Effector memory CD8-positive, alpha-beta T cell (primary cell): ENCODE data around the gene ZNF526.
A peak's percentile ranks its signal among the peaks of the same experiment; 100 is the strongest.

ENCODE experiments used
- ATAC-seq: fragments of 150-1000 bp; cut with Tn5 transposase; replicated peaks from 2 replicates; pipeline ENCODE4 v1.10.0; 2021; ENCODE audit warnings: mild to moderate bottlenecking, moderate library complexity
- DNase-seq, 3 experiments: peaks; one replicate each; pipeline ENCODE4 v3.0.0; 2021
- H3K27ac Mint-ChIP-seq, 2 donors: one replicate each; pipeline ENCODE4 v1.8.0; 2022; ENCODE audit warnings: mild to moderate bottlenecking in 2 of 2, mixed read lengths in 2 of 2, moderate library complexity in 2 of 2
- H3K27me3 Mint-ChIP-seq, 2 donors: one replicate each; pipeline ENCODE4 v1.8.0; 2022; ENCODE audit warnings: mixed read lengths in 2 of 2
- H3K36me3 Mint-ChIP-seq: one replicate; pipeline ENCODE4 v1.8.0; 2022; ENCODE audit warnings: mild to moderate bottlenecking, moderate library complexity, mixed read lengths; ENCODE audit not compliant: insufficient read depth
- H3K4me1 Mint-ChIP-seq, 2 donors: one replicate each; pipeline ENCODE4 v1.8.0; 2022; ENCODE audit warnings: low read depth in 2 of 2, mixed read lengths in 2 of 2
- H3K4me3 Mint-ChIP-seq, 2 donors: one replicate each; pipeline ENCODE4 v1.8.0; 2022; ENCODE audit warnings: mild to moderate bottlenecking in 2 of 2, mixed read lengths in 2 of 2, moderate library complexity in 2 of 2
- H3K9me3 Mint-ChIP-seq, 2 donors: one replicate each; pipeline ENCODE4 v1.8.0; 2022; ENCODE audit warnings: mixed read lengths in 2 of 2

ZNF526 gene

GRCh38 chr19:42271861-42272534 is 51.9 kb downstream of the ZNF526 start:
- no peak overlapping the region for H3K27ac Mint-ChIP-seq
- peaks cover 34 to 42% of the 10 kb centered on the region in 2 donors for H3K4me1 Mint-ChIP-seq
- H3K27me3 Mint-ChIP-seq: no peaks in the 10 kb centered on the region
- DNase-seq: no peak
- ATAC-seq: no peak
- no peak overlapping the region for H3K4me3 Mint-ChIP-seq
- no peaks in the 10 kb centered on the region for H3K9me3 Mint-ChIP-seq
- peaks cover 34% of the 10 kb centered on the region for H3K36me3 Mint-ChIP-seq

- Mint-ChIP-seq H3K9me3 (no peaks in the 10 kb centered on the region), H3K27me3 (no peaks in the 10 kb centered on the region), H3K36me3 (peaks cover 38% of the 10 kb centered on the region), H3K4me3 (no peak overlapping the region), H3K4me1 (peaks cover 33 to 40% of the 10 kb centered on the region in 2 donors), H3K27ac (no peak overlapping the region)
- ATAC-seq: no peak
- no peak for DNase-seq
These were observed 52.4 kb downstream of the ZNF526 start for GRCh38 chr19:42272535-42272897.

- ATAC-seq: no peak
- Mint-ChIP-seq H3K27me3 (no peaks in the 10 kb centered on the region), H3K36me3 (peaks cover 38% of the 10 kb centered on the region), H3K4me3 (no peak overlapping the region), H3K9me3 (no peaks in the 10 kb centered on the region), H3K4me1 (peaks cover 28 to 37% of the 10 kb centered on the region in 2 donors), H3K27ac (peak overlapping the region in 1 of 2 donors; percentile 53)
- DNase-seq: no peak
These were observed 52.9 kb downstream of the ZNF526 start for GRCh38 chr19:42272989-42273406.

GRCh38 chr19:42273407-42274064 is 53.4 kb downstream of the ZNF526 start:
- H3K27ac Mint-ChIP-seq: peak overlapping the region in 1 of 2 donors; percentile 53
- peaks cover 40% of the 10 kb centered on the region for H3K36me3 Mint-ChIP-seq
- H3K27me3 Mint-ChIP-seq: no peaks in the 10 kb centered on the region
- ATAC-seq (no peak), DNase-seq (no peak)
- H3K4me1 Mint-ChIP-seq: peaks cover 32 to 41% of the 10 kb centered on the region in 2 donors
- no peaks in the 10 kb centered on the region for H3K9me3 Mint-ChIP-seq
- peak overlapping the region in 1 of 2 donors; percentile 13 for H3K4me3 Mint-ChIP-seq

- ATAC-seq (no peak), DNase-seq (no peak)
- Mint-ChIP-seq H3K4me1 (peaks cover 38 to 46% of the 10 kb centered on the region in 2 donors), H3K4me3 (no peak overlapping the region), H3K27ac (no peak overlapping the region), H3K9me3 (no peaks in the 10 kb centered on the region), H3K27me3 (no peaks in the 10 kb centered on the region), H3K36me3 (peaks cover 43% of the 10 kb centered on the region)
These were observed 54.1 kb downstream of the ZNF526 start for GRCh38 chr19:42274065-42274682.

GRCh38 chr19:42275103-42275502 is 55.0 kb downstream of the ZNF526 start:
- Mint-ChIP-seq H3K4me1 (peaks cover 44 to 45% of the 10 kb centered on the region in 2 donors), H3K27ac (peak overlapping the region; percentile 31 to 76), H3K27me3 (no peaks in the 10 kb centered on the region), H3K9me3 (no peaks in the 10 kb centered on the region), H3K36me3 (peaks cover 47% of the 10 kb centered on the region), H3K4me3 (peak overlapping the region in 1 of 2 donors; percentile 22)
- DNase-seq (no peak), ATAC-seq (no peak)

- H3K36me3 Mint-ChIP-seq: peaks cover 47% of the 10 kb centered on the region
- H3K27ac Mint-ChIP-seq: peak overlapping the region; percentile 66 to 76
- no peaks in the 10 kb centered on the region for H3K9me3 Mint-ChIP-seq
- no peaks in the 10 kb centered on the region for H3K27me3 Mint-ChIP-seq
- no peak overlapping the region for H3K4me3 Mint-ChIP-seq
- ATAC-seq (no peak), DNase-seq (no peak)
- H3K4me1 Mint-ChIP-seq: peaks cover 41 to 44% of the 10 kb centered on the region in 2 donors
These were observed 55.4 kb downstream of the ZNF526 start for GRCh38 chr19:42275517-42275916.

- H3K4me3 Mint-ChIP-seq: peak overlapping the region; percentile 5 to 48
- peak overlapping the region in 1 of 2 donors; percentile 3 for H3K27ac Mint-ChIP-seq
- H3K9me3 Mint-ChIP-seq: no peaks in the 10 kb centered on the region
- no peak for ATAC-seq
- peaks cover 50% of the 10 kb centered on the region for H3K36me3 Mint-ChIP-seq
- H3K27me3 Mint-ChIP-seq: no peaks in the 10 kb centered on the region
- no peak for DNase-seq
- peaks cover 37 to 42% of the 10 kb centered on the region in 2 donors for H3K4me1 Mint-ChIP-seq
These were observed 56.2 kb downstream of the ZNF526 start for GRCh38 chr19:42276284-42276683.

GRCh38 chr19:42276821-42277220 is 56.7 kb downstream of the ZNF526 start:
- no peaks in the 10 kb centered on the region for H3K9me3 Mint-ChIP-seq
- peaks cover 35 to 42% of the 10 kb centered on the region in 2 donors for H3K4me1 Mint-ChIP-seq
- H3K36me3 Mint-ChIP-seq: peaks cover 46% of the 10 kb centered on the region
- no peaks in the 10 kb centered on the region for H3K27me3 Mint-ChIP-seq
- peak overlapping the region in 1 of 2 donors; percentile 46 for H3K27ac Mint-ChIP-seq
- no peak for DNase-seq
- no peak for ATAC-seq
- no peak overlapping the region for H3K4me3 Mint-ChIP-seq
